ENCODE data around the gene RNF31.

RNF31 gene

DNA sequence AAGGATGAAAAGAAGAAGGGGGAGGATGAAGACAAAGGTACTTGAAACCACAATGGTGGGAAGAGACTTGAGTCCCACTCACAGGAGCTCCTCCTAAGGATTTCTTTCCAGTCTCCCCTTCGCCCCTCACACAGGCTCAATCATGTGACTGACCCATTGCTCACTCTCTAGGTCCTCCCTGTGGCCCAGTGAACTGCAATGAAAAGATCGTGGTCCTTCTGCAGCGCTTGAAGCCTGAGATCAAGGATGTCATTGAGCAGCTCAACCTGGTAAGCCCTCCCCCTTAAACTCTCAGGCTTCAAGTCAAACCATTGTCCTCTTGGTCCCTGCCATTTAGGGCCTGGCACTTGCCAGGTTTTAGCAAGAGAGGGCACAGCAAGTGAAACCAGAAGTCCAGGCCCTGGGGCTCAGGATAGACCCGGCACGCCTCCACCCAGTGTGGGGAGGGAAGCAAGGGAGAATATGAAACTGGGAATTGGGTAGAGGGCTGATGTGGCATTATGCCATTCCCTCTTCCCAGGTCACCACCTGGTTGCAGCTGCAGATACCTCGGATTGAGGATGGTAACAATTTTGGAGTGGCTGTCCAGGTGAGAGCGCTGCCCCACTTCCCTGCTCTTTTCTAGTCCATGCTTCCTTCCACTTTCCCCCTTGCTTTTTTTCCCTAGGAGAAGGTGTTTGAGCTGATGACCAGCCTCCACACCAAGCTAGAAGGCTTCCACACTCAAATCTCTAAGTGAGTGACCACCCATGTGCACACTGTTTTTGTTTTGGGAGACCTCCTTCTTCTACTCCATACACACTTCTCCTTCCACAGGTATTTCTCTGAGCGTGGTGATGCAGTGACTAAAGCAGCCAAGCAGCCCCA, 9.5 kb upstream of the RNF31 start:
- no peak for DNase-seq (ENCODE audit: low read depth)

- no peak for DNase-seq (ENCODE audit: low read depth)
Measured at GRCh38 chr14:24138396-24139271, 8.7 kb upstream of the RNF31 start.

DNA sequence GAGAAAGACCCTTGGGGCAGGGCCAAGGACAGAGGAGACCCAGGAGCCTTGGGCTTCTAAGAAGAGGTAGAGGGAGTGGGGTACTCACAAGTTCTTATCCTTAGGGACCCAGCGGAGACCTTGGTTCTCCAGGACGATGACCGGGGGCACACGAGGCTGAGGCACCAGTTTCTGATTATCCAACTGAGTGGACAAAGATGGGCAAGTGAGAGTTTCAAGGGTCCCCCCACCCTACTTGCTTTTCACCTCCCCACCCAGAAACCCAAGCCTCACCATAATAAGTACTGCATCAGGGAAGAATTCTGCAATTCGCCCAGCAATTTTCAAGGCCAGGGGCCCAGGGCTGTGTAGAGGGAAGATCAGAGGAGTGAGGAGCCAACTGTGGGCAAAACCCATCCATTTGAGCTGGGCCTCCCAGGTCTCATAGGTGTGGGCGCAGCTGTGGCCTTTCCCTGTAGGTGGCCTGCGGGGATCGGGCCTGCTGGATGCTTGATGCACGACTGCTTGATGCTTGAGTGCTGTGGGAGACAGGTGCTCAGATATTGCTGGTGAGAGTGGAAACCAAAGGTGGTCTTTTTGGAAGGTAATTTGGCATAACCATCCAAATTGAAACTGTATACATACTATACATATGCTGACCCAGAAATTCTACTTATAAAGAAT, 7.9 kb upstream of the RNF31 start:
- DNase-seq (ENCODE audit: low read depth), result no peak

- peak; percentile 97 for DNase-seq (ENCODE audit: low read depth)
Measured at GRCh38 chr14:24141097-24141880, 6.0 kb upstream of the RNF31 start, which contains the start of gene EMC9. TSS of gene EMC9 (minus strand) at chr14:24141591. CDS start at chr14:24141304, 287 bp downstream.

DNA sequence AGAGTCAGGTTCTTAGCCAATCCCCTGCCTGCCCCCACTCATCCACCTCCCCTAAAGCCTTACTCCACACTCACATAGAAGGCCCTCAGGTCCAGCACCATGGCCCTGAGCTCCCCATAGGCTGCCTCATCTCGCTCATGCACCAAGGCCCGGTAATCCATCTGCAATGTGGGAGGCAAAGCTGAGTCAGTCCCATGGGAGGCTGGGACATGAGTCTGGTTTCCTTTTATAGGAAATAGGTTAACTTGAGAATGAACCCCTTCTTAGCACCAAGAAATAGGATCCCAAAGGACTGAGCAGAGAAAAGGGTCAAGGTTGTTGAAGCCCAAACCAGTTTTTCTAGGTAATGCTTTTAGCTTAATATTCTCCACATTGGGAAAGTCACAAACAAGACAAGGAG, 3.8 kb upstream of the RNF31 start:
- no peak for DNase-seq (ENCODE audit: low read depth)

GRCh38 chr14:24144451-24144850, 2.8 kb upstream of the RNF31 start:
- no peak for DNase-seq (ENCODE audit: low read depth)

DNA sequence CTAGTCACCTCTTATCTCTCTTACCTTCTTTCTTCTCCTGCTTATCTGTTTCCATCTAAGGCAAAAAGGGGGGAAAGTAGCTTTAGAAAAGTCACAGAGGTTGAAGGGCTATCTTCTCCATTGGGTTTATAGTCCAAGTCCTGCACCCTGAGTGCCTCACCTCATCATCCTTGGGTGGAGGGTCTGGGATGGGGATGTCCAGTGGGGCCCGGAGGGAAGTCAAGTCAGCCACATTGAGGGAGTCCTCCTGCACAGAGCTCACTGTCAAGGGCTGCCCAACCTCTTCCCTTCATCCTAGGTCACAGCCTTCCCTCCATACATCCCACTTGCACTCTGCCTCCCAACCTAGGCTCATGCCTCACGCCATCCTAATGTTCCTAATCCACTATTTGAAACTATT, 2.1 kb upstream of the RNF31 start:
- no peak for DNase-seq (ENCODE audit: low read depth)

- DNase-seq (ENCODE audit: low read depth), result no peak
Measured at GRCh38 chr14:24145690-24146452, 1.4 kb upstream of the RNF31 start.

DNA sequence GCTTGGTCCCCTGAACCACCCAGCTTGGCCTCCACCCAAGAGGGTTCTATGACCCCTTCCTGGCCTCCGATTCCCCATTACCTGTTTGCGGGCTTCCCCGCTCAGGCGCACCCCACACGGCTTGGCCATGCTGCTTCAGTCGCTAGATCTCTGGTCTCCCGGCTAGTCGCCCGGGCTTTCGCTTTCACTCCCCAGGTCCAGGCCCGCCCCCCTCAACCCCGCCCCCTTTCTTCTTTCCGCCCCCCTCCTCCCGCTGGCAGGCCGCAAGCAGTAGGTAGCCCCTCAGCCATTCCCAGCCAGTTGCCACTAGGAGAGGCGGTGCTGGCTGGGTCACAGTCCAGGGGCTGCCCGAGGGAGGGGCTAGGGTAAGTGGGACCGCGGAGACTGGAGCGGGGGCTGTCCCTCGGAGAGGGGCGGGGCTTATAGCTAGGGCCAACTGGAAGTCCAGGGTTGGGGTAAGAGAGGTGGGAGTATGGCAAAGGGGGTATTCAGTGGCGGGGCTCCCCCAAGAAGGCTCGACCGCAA, 783 bp upstream of the RNF31 start, which contains the start of gene PSME2:
Gene PSME2, minus strand, starts transcription at position 158 of the 525 bp plus-strand sequence. Its CDS starts 29 bp downstream, at position 129.
- DNase-seq (ENCODE audit: low read depth), result peak; percentile 59

DNA sequence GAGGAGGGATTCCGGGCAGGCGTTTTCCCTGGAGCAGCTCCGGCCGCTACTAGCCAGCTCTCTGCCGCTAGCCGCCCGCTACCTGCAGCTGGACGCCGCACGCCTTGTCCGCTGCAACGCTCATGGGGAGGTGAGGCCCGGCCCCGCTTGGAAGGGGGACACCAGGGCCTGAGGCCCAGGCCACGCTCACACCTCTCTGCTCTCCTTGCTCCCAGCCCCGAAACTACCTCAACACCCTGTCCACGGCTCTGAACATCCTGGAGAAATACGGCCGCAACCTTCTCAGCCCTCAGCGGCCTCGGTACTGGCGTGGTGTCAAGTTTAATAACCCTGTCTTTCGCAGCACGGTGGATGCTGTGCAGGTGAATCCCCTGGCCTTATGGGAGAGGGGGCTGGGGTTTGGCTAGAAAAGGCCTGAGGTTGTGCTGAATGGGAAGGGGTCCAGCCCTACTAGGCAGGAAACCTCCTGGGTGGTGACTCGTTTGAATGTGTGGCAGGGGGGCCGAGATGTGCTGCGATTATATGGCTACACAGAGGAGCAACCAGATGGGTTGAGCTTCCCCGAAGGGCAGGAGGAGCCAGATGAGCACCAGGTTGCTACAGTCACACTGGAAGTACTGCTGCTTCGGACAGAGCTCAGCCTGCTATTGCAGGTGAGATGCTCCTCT, 597 bp downstream of the RNF31 start:
- DNase-seq (ENCODE audit: low read depth), result no peak

- no peak for DNase-seq (ENCODE audit: low read depth)
Measured at GRCh38 chr14:24149302-24149969, 2.1 kb downstream of the RNF31 start.

DNA sequence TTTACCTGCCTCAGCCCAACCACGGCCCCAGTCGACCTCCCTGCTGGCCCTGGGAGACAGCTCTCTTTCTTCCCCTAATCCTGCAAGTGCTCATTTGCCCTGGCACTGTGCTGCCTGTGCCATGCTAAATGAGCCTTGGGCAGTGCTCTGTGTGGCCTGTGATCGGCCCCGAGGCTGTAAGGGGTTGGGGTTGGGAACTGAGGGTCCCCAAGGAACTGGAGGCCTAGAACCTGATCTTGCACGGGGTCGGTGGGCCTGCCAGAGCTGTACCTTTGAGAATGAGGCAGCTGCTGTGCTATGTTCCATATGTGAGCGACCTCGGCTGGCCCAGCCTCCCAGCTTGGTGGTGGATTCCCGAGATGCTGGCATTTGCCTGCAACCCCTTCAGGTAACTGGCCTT, 2.8 kb downstream of the RNF31 start:
- DNase-seq (ENCODE audit: low read depth), result no peak

DNA sequence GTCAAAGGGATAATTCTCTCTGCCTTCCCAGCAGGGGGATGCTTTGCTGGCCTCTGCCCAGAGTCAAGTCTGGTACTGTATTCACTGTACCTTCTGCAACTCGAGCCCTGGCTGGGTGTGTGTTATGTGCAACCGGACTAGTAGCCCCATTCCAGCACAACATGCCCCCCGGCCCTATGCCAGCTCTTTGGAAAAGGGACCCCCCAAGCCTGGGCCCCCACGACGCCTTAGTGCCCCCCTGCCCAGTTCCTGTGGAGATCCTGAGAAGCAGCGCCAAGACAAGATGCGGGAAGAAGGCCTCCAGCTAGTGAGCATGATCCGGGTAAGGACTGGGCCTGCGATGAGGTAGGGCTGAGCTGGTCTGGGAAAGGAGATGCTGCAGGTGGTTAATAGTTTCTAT, 3.3 kb downstream of the RNF31 start:
- no peak for DNase-seq (ENCODE audit: low read depth)

DNA sequence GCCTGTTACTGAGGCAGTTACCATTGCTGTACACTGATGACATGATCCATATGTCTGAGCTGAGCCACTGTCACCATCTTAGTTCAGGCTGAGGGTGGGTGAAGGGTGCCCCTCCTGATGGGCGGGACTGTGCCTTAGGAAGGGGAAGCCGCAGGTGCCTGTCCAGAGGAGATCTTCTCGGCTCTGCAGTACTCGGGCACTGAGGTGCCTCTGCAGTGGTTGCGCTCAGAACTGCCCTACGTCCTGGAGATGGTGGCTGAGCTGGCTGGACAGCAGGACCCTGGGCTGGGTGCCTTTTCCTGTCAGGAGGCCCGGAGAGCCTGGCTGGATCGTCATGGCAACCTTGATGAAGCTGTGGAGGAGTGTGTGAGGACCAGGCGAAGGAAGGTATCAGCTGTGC, 3.7 kb downstream of the RNF31 start:
- no peak for DNase-seq (ENCODE audit: low read depth)

- no peak for DNase-seq (ENCODE audit: low read depth)
Measured at GRCh38 chr14:24151404-24152080, 4.2 kb downstream of the RNF31 start.

GRCh38 chr14:24155100-24155499, 7.8 kb downstream of the RNF31 start:
- no peak for DNase-seq (ENCODE audit: low read depth)

DNA sequence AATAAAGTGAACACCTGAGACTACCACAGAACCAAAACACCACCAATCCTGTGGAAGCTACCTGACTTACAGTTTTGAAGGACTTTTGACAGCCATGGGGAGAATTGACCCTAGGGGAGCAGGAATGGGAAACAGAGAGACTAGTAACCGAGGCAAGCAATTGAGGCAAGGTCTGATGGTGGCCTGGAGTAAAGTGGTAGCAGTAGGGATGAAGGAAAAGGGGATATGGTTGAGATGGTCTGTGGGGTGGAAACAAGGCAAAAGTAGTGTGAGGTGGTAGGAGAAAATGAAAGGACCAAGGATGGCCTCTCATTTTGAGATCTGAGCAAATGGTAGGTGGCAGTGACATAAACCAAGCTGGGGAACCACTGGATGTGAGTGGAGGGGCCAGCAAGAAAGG, 9.5 kb downstream of the RNF31 start:
- DNase-seq (ENCODE audit: low read depth), result no peak

- DNase-seq (ENCODE audit: low read depth), result no peak
Measured at GRCh38 chr14:24157331-24157730, 10.0 kb downstream of the RNF31 start.

Data from stimulated activated CD8-positive, alpha-beta memory T cell treated with anti-CD3 and anti-CD28 coated beads, Interleukin-15, amount 100 ng/mL, for 24 hours (primary cell).